ENCODE results near the gene SLC7A10.
"Not testable (repeated sequence)": the region's sequence is repeated elsewhere in the genome, so short reads cannot be mapped to it uniquely, and the experiment has no call there.

SLC7A10 gene

DNA sequence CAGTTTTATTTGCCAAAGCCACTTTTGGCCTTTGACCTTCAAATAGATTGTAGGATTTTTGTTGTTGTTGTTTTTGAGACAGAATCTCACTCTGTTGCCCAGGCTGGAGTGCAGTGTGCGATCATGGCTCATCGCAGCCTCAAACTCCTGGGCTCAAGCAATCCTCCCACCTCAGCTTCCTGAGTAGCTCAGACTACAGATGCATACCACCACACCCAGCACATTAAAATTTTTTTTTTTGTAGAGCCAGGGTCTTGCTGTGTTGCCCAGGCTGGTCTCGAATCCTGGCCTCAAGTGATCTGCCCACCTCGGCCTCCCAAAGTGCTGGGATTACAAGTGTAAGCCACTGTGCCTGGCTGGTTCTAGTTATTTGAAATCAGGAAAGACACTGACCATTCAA lies 34.6 kb downstream of the SLC7A10 start:
- not testable (repeated sequence) for H3K27ac ChIP-seq; DNase-seq (ENCODE audit: low read depth, low spot score)

DNA sequence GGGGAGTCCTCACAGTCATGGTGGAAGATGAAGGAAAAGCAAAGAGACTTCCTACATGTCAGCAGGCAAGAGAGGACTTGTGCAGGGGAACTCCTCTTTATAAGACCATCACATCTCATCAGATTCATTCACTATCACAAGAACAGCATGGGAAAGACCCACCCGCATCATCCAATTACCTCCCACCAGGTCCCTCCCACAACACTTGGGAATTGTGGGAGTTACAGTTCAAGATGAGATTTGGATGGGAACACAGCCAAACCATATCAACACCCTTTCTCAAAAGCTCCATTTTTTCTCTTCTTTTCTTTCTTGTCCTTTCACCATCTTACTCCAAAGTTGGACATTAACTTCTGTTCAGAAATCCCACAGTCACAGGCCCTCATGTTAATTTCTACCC lies 36.2 kb downstream of the SLC7A10 start:
- no peak overlapping the region for H3K27ac ChIP-seq
- no peak for DNase-seq (ENCODE audit: low read depth, low spot score)

DNA sequence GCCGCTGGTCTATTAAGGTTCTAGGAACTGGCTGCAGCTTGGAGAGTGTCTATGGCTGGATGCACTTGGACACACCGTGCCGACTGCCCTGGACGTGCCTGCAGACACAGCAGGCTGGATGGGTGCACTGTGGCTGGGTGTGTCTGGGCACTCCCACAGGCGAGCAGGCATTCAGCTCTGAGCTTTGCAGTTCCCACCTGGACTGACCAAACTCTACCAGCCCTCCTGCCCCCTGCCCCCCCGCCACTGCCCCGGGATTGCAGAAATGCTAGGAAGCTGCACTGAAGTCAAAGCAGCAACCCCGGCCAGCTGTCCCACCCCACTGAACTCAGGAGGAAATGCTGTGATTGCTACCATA lies 38.5 kb downstream of the SLC7A10 start:
- no peak for DNase-seq (ENCODE audit: low read depth, low spot score)
- H3K27ac ChIP-seq = no peak overlapping the region

DNA sequence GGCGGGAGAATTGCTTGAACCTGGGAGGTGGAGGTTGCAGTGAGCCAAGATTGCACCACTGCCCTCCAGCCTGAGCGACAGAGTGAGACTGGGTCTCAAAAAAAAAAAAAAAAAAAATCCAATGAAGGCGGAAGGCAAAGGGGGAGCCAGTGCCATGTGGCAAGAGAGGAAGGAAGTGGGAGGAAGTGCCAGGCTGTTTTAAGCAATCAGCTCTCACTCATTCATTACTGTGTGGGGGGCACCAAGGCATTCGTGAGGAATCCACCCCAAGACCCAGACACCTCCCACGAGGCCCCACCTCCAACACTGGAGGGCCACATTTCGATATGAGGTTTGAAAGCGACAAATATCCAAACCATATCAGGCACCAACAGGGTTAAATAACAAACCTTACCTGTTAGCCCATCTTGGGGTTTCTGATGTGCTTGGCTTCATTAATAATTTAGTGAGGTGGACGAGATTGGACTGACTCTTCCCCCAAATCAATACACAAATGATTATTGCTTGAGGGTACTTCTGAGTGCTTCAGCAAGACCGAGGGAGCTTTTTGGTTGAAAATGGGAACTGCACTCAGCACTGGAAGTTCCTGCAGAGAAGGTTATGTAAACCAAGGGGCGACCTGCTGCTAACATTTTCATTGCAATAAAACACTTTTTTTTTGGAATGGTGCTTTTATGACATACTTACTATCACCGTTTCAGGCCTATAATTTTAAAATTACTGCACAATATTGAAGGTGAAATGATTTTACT lies 39.0 kb downstream of the SLC7A10 start:
- DNase-seq (ENCODE audit: low read depth, low spot score) = no peak
- H3K27ac ChIP-seq = no peak overlapping the region

DNA sequence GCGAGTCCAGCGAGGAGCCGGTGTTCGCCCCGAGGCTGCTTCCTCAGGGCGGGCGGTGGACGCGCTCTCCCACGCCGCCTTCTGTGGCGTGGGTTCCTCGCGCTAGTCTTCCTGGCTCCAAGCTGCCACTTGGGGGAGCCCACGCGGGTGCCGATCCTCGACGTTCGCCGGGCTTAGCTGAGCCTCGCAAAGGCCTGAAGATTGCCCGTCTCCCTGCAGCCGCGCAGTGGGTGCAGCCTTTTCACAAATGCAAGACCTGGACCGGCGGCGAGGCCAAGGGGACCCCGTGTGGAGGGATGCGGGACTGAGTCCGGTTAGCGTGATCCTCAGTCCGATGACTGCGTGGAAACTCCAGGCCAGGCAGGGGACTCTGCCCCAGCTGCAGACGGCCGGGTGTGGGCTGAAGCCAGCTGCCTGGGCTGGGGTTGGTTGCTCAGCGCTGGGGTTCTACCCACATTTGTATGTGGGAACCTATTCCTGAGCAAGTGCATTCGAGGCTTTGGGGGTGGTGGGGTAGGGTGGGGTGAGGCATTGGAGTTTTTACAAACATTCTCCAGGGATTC lies 48.2 kb downstream of the SLC7A10 start:
- no peak for DNase-seq (ENCODE audit: low read depth, low spot score)
- peak overlapping the region; percentile 32 for H3K27ac ChIP-seq

DNA sequence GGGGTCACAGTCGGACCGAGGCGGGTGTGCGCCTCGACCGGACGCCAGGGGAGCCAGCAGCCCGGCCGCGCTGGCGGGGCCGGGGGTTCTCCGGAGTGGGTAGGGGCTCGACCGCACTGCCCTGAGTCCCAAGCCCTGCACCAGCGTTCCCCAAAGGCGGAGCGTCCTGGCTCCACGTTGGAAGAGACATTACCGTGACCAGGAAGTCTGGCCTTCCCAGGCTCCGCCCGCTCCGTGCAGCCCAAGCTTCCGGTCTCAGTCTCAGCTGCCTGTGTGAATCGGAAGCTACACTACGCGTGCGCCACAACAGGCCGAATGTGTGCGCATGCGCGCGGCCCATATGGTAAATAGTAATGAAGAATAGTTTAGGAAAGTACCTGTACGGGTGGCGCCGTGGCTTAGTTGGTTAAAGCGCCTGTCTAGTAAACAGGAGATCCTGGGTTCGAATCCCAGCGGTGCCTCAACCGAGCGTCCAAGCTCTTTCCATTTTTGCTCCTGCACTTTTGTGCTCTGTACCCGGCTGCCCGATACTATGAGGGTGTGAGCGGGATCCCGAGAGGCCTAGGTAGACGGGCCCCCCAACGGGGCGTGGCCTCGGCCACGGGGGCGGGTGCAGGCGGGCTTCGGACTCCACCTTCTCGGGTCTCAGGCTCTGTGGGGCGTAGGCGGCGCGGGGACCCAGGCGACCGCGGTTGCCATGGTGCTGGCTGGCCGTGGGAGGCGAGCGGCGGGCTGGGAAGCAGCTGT lies 48.8 kb downstream of the SLC7A10 start:
- peak; percentile 84 for DNase-seq (ENCODE audit: low read depth, low spot score)
- peak overlapping the region; percentile 66 for H3K27ac ChIP-seq

DNA sequence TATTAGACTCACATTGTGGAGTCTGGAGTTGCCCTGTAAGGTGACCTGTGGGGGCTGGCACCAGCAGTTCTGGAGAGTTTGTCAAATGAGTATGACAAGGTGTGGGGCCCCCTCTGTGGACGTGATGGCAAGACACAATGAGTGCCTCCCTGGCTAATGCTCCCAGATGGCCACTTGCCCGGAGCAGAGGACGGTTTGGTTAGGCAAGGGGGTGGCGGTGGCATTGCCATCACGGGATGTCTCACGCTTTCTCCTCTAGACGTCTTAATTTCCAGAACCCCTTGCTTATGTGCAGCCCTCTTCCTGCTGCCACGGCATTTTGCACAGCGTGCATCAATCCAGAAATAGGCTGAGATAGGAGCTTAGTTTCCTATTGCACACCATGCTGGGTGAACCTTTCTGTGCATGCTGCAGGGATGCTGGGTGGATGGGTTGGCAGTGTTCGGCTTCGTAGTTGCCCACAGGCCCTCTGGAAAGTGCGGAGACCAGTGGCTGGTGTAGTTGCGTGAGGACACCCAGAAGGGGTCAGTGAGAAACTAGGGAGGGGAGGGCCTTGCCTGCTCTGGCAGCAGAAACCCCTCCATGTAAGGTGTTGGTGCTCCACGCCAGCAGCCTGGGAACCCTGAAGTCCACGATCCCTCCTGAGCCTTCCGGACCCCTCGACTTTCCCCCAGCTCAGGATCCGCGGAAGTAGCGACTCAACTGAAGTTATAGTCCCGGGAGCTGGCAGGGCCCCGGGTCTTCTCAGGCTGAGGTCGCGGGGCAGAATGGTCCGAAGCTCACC lies 49.6 kb downstream of the SLC7A10 start:
- H3K27ac ChIP-seq = peak overlapping the region; percentile 66
- DNase-seq (ENCODE audit: low read depth, low spot score) = no peak

DNA sequence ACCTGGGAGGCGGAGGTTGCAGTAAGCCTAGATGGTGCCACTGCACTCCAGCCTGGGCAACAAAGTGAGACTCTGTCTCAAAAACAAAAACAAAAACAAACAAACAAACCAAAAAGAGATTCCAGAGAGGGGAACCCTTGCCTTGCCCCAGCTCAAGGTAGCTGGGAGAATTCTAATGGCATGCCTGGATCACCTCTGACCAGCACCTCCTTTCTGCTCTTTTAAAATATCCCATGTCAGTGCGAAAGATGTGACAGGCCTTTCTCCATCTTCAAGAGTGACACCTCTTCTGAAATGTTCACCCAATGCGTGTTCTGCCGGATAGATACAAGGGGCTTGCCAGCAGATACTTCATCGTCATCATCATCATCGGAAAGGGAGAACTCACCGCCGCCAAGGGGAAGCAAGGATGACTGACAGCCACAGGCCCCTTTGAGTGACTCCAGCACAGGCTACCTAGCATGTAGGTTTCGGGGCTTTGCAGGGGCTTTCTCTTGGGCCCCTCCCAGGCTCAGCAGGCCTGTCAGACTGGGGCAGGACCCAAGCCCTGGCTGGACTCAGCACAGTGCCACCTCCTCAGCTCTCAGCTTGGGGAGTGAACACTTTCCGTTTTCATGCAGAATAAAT lies 50.4 kb downstream of the SLC7A10 start:
- no peak for DNase-seq (ENCODE audit: low read depth, low spot score)
- H3K27ac ChIP-seq = no peak overlapping the region

DNA sequence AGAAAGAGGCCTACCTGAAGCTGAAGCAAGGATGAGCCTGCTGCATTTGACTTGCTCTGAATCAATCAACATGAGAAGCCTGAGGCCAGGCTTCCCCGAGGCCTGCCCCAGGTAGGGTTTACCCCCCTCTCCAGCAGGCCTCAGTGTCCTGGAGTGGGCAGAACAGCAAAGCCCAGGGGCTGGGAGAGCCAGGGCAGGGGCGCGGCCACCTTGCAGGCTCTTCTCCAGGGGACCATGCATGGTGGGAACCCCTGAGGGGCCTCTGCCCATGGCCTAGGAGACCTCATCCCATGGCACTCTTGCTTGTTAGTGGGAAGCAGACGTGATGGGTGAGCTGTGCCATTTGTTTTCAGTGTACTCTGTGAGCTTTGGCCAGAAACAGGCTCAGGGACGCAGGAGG lies 51.5 kb downstream of the SLC7A10 start:
- no peak for DNase-seq (ENCODE audit: low read depth, low spot score)
- H3K27ac ChIP-seq = no peak overlapping the region

DNA sequence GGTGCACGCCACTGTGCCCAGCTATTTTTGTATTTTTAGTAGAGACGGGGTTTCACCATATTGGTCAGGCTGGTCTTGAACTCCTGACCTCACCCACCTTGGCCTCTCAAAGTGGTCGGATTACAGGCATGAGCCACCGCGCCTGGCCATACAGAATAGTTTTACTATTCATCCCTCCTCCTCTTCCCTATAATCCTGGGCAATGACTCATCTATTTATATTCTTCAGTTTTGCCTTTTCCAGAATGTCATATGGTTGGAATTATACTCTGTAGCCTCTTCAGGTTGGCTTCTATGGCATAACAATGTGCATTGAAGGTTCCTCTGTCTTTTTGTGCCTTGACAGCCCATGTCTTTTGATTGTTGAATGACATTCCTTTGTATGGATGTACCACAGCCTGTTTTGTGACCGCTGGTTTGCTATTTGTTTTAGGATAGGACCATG lies 53.7 kb downstream of the SLC7A10 start:
- DNase-seq (ENCODE audit: low read depth, low spot score) = no peak
- no peak overlapping the region for H3K27ac ChIP-seq

DNA sequence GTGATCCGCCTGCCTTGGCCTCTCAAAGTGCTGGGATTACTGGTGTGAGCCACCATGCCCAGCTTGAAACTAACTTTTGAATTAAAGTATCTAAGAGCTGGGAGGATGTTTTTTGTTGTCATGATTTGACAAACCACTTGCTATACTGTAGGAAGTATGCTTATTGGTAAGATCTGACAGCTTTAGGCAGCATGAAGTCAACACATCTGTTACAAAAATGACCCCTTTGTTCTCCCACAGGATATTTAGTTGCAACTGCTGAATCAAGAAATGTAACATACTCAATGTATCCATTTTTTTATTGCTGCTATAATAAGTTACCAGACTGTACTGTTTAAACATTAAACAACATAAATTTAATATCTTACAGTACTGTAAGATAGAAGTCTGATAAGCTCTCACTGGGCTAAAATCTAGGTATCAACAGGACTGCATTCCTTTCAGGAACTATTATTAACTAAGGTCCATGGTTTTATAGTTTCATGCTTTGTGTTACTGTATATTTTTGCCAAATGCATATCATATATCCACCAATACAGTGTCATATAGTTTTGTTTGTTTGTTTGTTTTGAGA lies 54.3 kb downstream of the SLC7A10 start:
- DNase-seq (ENCODE audit: low read depth, low spot score) = no peak

DNA sequence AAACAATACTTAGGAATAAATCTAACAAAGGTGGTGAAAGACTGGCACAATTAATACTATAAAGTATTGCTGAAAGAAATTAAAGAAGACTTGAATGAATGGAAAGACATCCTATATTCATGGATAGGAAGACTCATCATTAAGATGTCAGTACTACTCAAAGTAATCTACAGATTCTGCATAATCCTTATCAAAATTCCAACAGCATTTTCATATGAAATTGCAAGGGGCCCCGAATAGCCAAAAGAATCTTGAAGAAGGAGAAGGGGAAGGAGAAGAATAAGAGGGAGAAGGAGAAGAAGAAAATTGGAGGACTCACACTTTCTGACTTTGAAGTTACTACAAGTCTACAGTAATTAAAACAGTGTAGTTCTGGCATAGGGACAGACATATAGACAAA lies 57.1 kb downstream of the SLC7A10 start:
- no peak overlapping the region for H3K27ac ChIP-seq
- DNase-seq (ENCODE audit: low read depth, low spot score) = no peak

More for the DNA sequence above, 54.3 kb downstream of the SLC7A10 start:
- H3K27ac ChIP-seq = no peak overlapping the region

DNA sequence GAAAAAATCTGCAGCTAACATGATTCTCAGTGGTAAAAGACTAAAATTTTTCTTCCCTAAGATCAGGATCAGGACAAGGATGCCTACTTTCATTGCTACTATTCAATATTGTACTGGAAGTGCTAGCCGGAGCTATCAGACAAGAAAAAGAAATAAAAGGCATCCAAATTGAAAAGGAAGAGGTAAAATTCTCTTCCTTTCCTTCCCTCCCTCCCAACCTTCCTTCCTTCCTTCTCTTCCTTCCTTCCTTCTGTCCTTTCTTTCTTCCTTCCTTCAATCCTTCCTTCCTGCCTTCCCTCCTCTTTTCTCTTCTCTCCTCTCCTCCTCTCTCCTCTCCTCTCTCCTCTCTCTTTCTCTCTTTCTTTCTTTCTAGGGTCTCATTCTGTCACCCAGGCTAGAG lies 58.2 kb downstream of the SLC7A10 start:
- no peak overlapping the region for H3K27ac ChIP-seq
- DNase-seq (ENCODE audit: low read depth, low spot score) = no peak

DNA sequence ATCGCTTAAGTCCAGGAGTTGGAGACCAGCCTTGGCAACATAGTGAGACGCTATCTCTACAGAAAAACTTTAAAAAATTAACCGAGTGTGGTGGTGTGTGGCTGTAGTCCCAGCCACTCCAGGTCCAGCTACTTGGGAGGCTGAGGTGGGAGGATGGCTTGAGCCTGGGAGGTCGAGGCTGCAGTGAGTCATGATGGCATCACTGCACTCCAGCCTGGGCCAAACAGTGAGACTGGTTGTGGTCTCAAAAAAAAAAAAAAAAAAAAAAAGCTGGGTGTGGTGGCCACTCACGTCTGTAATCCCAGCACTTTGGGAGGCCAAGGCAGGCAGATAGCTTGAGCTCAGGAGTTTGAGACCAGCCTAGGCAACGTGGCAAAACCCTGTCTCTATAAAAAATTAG lies 59.6 kb downstream of the SLC7A10 start:
- H3K27ac ChIP-seq; DNase-seq (ENCODE audit: low read depth, low spot score): not testable (repeated sequence)

DNA sequence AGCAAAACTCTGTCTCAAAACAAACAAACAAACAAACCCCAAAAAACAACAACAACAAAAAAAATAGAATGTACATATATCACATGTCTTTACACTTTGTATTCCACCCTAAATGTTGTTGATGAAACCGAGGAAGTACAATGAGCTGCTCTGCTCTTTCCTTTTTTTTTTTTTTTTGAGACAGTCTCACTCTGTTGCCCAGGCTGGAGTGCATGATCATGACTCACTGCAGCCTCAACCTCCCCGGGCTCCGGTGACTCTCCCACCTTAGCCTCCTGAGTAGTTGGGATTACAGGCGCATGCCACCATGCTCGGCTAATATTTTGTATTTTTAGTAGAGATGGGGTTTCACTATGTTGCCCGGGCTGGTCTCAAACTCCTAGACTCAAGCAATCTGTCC lies 62.2 kb downstream of the SLC7A10 start:
- DNase-seq (ENCODE audit: low read depth, low spot score) = no peak
- no peak overlapping the region for H3K27ac ChIP-seq

DNA sequence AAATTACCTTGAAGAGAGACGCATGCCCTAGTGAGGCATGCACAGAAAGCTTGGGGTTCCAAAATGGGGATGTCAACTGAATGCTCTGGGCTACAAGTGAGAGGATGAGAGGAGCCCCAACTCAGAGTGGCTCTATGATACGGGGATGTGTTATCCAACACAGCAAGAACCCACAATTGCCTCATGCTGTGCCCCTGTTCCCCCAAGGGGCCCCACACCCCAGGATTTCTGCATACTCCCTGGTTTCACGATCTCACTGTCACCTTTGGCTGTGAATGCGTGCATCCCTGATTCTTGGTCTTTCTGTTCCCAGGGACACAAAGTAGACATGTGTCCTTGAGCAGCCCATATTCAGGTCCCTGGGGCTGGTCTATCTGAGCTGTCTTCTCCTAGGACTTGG lies 64.4 kb downstream of the SLC7A10 start:
- no peak overlapping the region for H3K27ac ChIP-seq
- no peak for DNase-seq (ENCODE audit: low read depth, low spot score)

DNA sequence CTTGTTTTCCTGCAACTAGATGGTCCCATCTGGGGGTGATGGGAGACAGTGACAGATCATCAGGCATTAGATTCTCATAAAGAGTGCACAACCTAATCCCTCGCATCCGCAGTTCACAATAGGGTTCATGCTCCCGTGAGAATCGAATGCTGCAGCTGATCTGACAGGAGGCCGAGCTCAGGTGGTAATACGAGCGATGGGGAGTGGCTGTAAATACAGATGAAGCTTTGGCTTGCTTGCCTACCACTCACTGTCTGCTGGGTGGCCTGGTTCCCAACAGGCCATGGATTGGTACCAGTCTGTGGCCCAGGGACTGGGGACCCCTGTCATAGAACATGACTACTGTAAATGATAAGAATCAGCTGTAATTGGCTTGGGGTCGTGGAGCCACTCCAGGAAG lies 65.8 kb downstream of the SLC7A10 start:
- no peak for DNase-seq (ENCODE audit: low read depth, low spot score)
- H3K27ac ChIP-seq = no peak overlapping the region

DNA sequence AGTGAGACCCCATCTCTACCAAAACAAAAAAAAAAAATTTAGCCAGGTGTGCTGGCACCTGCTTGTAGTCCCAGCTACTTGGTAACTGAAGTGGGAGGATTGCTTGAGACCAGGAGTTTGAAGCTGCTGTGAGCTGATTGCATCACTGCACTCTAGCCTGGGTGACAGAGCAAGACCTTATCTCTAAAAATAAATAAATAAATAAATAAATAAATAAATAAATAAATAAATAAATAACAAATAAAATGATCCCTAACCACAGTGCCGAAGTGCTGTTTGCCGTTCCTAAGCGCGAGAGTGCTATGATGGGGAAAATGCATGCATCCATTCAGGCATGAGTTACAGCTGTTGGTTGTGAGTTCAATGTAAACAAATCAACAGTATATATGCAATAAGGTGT lies 66.5 kb downstream of the SLC7A10 start:
- no peak for DNase-seq (ENCODE audit: low read depth, low spot score)
- H3K27ac ChIP-seq = no peak overlapping the region

Data from epithelial cell of prostate (primary cell).